ENCODE data around the gene MYOG. TPM values are rescaled to one million over a fixed set of nuclear protein-coding genes. Genes with fewer than 3 reads are reported as not detected.

MYOG gene
- total RNA-seq, 1 experiment from 2014 or later, result not detected

DNA sequence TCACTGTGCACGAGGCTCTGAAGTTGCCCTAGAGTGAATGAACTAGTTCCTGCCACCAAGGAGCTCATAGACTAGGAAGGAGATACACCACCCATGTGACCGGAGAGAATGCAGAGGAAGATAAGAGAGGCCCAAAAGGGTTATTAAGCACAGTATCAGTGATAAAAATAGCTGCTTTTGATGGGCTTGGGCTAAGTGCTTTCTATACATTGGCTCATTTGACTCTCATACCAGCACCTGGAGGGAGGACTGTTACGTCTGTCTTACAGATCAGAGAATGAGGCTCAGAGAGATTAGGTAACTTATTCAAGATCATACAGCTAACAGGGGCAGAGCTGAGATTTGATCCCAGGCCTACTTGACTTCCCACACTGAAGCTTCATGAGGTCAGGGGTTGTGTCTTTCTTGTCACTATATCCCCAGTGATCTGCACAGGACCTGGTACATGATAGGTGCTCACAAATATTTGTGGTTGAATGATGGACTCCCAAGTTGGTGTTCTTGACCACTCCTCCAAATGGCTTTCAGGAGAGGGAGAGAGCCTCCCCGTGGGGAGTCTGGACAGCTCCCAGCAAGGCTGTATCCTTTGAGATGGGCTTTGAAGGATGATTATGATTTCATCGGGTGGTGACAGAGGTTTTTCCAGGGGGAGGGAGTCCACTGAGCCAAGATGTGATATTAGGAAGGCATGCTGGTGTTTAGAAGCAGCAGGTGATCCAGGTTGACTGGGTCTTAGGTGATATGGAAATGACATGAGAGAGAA, 45.1 kb downstream of the MYOG start:
- in situ Hi-C loops (cut with HindIII; ENCODE audit: low pct_unique_long_range_greater_than_20kb, low sequenced_read_pairs), result loop anchor here (25.0 kb wide), 1 partner anchor 172 kb away; no protein-coding TSS in a partner anchor
- no peak for DNase-seq (ENCODE audit: low read depth)

GRCh38 chr1:203039609-203040512, 46.0 kb downstream of the MYOG start:
- DNase-seq (ENCODE audit: low read depth), result no peak
- in situ Hi-C loops (cut with HindIII; ENCODE audit: low pct_unique_long_range_greater_than_20kb, low sequenced_read_pairs), result loop anchor here (25.0 kb wide), 1 partner anchor 172 kb away; no protein-coding TSS in a partner anchor

DNA sequence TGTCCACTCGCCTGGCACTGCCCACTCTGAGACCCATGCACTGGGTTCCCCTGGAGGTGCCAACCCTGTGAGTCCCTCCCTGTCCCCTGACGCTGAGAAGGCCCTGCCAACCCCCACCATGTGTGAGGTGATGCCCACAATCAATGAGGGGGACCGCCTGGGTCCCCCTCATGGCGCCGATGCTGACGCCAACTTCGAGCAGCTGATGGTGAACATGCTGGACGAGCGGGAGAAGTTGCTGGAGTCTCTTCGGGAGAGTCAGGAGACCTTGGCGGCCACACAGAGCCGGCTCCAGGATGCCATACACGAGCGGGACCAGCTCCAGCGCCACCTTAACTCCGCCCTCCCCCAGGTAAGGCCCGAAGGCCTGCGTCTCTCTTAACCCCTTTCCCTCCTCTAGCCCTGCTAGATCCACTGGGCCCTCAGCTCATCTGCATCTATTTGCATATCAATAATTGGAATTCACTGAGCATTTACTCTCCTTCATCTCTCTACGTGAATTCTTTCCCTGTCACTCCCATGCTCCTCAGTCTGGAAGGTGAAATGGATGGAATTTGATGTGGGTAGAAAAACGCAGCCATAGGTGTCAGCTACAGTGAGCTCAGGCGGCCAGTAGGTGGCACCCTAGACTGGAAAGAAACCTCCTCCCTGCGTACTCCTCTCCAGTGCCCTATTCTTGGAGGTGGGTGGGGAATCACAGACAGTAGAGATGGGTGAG, 46.8 kb downstream of the MYOG start:
- in situ Hi-C loops (cut with HindIII; ENCODE audit: low pct_unique_long_range_greater_than_20kb, low sequenced_read_pairs), result loop anchor here (25.0 kb wide), 1 partner anchor 173 kb away; no protein-coding TSS in a partner anchor
- DNase-seq (ENCODE audit: low read depth), result peak; percentile 47

GRCh38 chr1:203038217-203038741, 47.5 kb downstream of the MYOG start:
- peak; percentile 69 for DNase-seq (ENCODE audit: low read depth)
- in situ Hi-C loops (cut with HindIII; ENCODE audit: low pct_unique_long_range_greater_than_20kb, low sequenced_read_pairs), result loop anchor here (25.0 kb wide), 1 partner anchor 174 kb away; no protein-coding TSS in a partner anchor

DNA sequence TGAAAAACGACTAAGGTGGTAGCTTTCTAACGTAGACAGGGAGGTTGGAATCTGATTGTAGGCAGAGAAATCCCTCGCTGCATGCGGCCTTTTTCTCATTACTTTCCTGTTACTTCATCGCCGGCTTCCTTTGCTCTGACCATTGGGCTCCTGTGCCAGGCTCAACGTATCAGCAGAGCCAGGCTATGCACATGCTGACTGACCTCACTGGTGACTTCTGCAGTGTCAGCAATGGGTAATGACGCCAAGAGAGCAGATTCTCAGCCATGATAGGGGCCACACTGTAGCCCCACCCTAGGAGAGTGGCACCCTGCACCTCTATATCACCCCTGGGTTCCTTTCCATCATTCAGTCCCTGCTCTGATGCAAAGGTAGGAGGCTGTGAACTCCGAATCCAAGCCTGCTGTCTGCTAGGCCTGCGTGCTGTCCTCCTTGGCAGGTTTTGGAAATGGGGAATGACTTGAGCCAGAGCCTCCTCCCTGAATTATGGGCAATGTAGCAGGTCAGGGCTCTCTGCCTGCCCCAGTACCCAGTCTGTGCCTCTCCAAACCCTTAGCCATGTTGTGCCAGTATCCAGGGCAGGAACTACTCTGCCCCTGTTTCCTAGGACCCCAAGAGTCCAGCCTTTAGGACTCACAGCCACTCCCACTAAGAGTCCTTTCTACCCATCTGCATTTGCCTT, 48.2 kb downstream of the MYOG start:
- in situ Hi-C loops (cut with HindIII; ENCODE audit: low pct_unique_long_range_greater_than_20kb, low sequenced_read_pairs), result loop anchor here (25.0 kb wide), 1 partner anchor 175 kb away; no protein-coding TSS in a partner anchor
- DNase-seq (ENCODE audit: low read depth), result no peak

- DNase-seq (ENCODE audit: low read depth), result no peak
- in situ Hi-C loops (cut with HindIII; ENCODE audit: low pct_unique_long_range_greater_than_20kb, low sequenced_read_pairs), result loop anchor here (25.0 kb wide), 1 partner anchor 176 kb away; no protein-coding TSS in a partner anchor
These were observed 49.3 kb downstream of the MYOG start for GRCh38 chr1:203036537-203036936.

DNA sequence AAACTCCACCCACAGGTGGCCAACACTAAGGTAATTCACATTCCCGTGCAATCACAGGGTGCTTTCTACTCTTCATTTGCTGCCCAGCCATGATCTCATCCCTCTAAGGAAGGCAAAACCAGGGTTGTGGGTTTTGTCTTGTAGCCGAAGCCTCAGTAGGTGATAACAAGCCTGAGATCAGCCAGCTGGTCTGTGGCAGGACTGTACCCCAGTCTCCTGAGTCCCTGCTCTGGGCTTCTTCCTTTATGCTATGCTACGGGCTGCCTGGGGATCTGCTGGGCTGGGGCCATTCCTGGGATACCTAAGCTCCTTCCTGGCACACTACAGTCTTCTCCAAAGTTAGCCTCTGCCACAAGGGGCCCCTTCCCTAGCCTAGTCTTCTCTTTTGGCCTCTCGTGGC, 49.7 kb downstream of the MYOG start:
- in situ Hi-C loops (cut with HindIII; ENCODE audit: low pct_unique_long_range_greater_than_20kb, low sequenced_read_pairs), result loop anchor here (25.0 kb wide), 1 partner anchor 176 kb away; no protein-coding TSS in a partner anchor
- no peak for DNase-seq (ENCODE audit: low read depth)

DNA sequence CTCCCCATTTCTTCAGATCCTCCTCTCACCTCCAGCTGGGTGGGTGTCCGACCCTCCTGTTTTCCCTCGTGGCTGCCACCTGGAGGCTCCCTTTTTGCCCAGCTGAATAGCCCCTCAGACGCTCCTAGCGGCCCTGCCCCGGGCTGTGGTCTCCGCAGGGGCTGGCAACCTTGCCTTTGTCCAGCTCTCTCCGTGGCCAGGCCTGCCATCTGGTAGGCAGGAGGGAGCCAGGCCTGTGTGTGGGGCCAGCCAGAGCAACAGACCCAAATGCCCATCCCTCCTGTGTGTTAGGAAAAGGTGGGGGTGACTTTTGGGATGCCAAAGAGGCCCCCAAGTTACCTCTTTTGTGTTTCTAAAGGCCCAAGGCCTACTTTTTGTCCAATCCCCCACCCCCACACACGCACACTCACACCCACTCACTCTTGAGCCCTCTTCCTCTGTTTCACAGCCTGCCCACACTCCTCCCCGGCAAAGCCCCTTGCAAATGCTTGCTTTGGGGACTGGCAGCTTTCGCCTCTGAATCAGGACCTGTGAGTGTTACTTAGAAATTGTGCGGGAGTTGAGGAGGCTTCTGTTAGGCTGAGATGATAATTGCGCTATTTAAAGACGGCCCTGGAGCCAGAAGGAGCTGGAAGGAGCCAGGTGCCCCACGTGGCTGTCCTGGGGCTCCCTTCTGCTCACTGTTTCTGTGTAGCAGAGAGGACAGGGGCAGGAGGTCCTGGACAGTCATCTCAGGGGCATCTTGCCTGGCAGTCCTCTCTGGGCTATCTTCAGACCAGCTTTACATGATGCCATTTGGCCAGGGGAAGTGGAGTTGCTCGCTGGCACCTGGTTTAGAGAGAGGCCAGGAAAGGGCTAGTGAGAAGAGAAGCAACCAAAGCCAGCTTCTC, 50.5 kb downstream of the MYOG start:
- in situ Hi-C loops (cut with HindIII; ENCODE audit: low pct_unique_long_range_greater_than_20kb, low sequenced_read_pairs), result loop anchor here (25.0 kb wide), 1 partner anchor 177 kb away; no protein-coding TSS in a partner anchor

GRCh38 chr1:203034422-203035110, 51.2 kb downstream of the MYOG start:
- in situ Hi-C loops (cut with HindIII; ENCODE audit: low pct_unique_long_range_greater_than_20kb, low sequenced_read_pairs), result loop anchor here (25.0 kb wide), 1 partner anchor 178 kb away; no protein-coding TSS in a partner anchor
- no peak for DNase-seq (ENCODE audit: low read depth)

More for the DNA sequence above, 50.5 kb downstream of the MYOG start:
- DNase-seq (ENCODE audit: low read depth), result no peak

DNA sequence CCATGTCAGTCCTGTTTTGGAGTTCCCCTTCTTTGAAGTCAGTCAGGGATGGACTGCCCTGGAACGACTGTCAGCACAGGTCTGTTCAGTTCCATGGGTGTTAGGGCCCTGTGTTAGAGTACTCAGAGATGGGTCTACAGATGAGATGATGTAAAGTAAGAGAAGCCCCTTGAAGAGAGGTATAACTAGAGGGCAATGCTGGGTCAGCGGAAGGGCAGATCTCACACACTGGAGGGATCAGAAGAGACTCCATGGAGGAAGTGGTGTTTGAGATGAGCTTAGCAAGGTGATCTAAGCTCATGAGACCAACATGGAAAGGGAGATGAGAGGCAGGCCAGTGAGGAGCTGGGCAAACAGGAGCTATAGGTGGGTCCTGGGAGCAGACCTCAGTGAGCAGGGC, 51.9 kb downstream of the MYOG start:
- in situ Hi-C loops (cut with HindIII; ENCODE audit: low pct_unique_long_range_greater_than_20kb, low sequenced_read_pairs), result loop anchor here (25.0 kb wide), 1 partner anchor 178 kb away; no protein-coding TSS in a partner anchor
- DNase-seq (ENCODE audit: low read depth), result no peak

GRCh38 chr1:203033287-203033686, 52.5 kb downstream of the MYOG start:
- in situ Hi-C loops (cut with HindIII; ENCODE audit: low pct_unique_long_range_greater_than_20kb, low sequenced_read_pairs), result loop anchor here (25.0 kb wide), 1 partner anchor 179 kb away; no protein-coding TSS in a partner anchor

More at GRCh38 chr1:203033287-203033686, 52.5 kb downstream of the MYOG start:
- DNase-seq (ENCODE audit: low read depth), result no peak

Other genes starting within 250 kb of the MYOG start
- gene RABIF, start 196.9 kb downstream of the MYOG start, total RNA-seq (2014; rRNA removed; shearing (Covaris generic); ENCODE audit: low replicate concordance), result 4.1 and 6.4 TPM in 2 replicates
- gene KLHL12, start 158.8 kb downstream of the MYOG start, total RNA-seq (2014; rRNA removed; shearing (Covaris generic); ENCODE audit: low replicate concordance), result 18.2 and 19.0 TPM in 2 replicates
- gene ADIPOR1, start 127.7 kb downstream of the MYOG start, total RNA-seq (2014; rRNA removed; shearing (Covaris generic); ENCODE audit: low replicate concordance), result 85.5 and 96.0 TPM in 2 replicates
- 36.7 and 43.3 TPM in 2 replicates for gene CYB5R1, start 118.8 kb downstream of the MYOG start, total RNA-seq (2014; rRNA removed; shearing (Covaris generic); ENCODE audit: low replicate concordance)
- 122 and 126 TPM in 2 replicates for gene TMEM183A, start 78.6 kb downstream of the MYOG start, total RNA-seq (2014; rRNA removed; shearing (Covaris generic); ENCODE audit: low replicate concordance)
- 8.7 and 15.3 TPM in 2 replicates for gene PPFIA4, start 59.5 kb downstream of the MYOG start, total RNA-seq (2014; rRNA removed; shearing (Covaris generic); ENCODE audit: low replicate concordance)
- gene ADORA1, start 41.7 kb upstream of the MYOG start, total RNA-seq (2014; rRNA removed; shearing (Covaris generic); ENCODE audit: low replicate concordance), result 87.9 and 100 TPM in 2 replicates
- not detected in 2 replicates for gene MYBPH, start 89.8 kb upstream of the MYOG start, total RNA-seq (2014; rRNA removed; shearing (Covaris generic); ENCODE audit: low replicate concordance)
- gene CHI3L1, start 100.7 kb upstream of the MYOG start, total RNA-seq (2014; rRNA removed; shearing (Covaris generic); ENCODE audit: low replicate concordance), result not detected in 2 replicates
- gene CHIT1, start 143.7 kb upstream of the MYOG start, total RNA-seq (2014; rRNA removed; shearing (Covaris generic); ENCODE audit: low replicate concordance), result not detected in 2 replicates
- 16.1 and 18.2 TPM in 2 replicates for gene BTG2, start 219.5 kb upstream of the MYOG start, total RNA-seq (2014; rRNA removed; shearing (Covaris generic); ENCODE audit: low replicate concordance)

Measured in Caki2 (cell line).